HG03342 (cell line): ENCODE data around the gene GSTA1.
"Not testable (repeated sequence)": the region's sequence is repeated elsewhere in the genome, so short reads cannot be mapped to it uniquely, and the experiment has no call there.

Experiments used
- ATAC-seq: cut with Tn5 transposase; IDR thresholded peaks from one replicate; pipeline ENCODE4 v1.9.1; 2021; ENCODE audit warnings: mild to moderate bottlenecking, moderate library complexity; ENCODE audit not compliant: unreplicated experiment

The GSTA1 gene

DNA sequence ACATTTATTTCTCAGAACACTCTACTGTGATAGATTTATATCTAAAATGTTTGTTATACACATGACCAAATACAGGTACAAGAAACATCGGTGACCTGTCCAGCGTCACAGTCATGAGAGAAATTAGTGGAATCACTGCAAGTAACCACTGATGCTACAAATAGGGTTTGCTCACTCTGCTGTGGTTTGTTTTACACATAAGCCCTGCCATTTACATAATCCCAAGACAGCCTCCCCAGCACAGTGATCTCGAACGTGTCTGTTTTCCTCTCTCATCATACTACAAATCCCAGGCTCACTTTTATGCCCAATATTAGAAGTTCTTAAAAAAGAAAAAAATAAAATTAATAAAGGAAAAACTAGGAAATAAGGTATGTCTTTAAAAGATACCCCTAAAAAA is 6.2 kb upstream of the GSTA1 start:
- not testable (repeated sequence) for ATAC-seq

DNA sequence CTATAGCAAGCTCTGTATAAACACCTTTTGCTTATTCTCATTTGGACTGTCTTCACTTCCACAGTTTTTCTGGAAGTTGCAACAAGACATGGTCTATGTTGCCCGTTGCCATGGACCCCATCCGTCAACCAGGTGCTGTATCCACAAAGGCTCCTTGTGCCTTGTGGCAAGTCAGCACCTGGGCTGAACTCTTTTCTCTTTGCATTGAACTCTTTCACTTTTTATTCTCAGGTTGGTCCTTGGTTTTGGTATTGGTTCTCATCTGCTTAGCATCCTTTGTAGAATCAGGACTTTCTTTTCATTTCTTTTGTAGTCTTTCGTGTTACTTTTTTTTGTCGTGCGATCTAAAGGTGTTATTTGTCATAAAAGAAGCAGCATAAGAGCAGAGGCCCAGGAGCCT is 5.0 kb upstream of the GSTA1 start:
- ATAC-seq: no peak

DNA sequence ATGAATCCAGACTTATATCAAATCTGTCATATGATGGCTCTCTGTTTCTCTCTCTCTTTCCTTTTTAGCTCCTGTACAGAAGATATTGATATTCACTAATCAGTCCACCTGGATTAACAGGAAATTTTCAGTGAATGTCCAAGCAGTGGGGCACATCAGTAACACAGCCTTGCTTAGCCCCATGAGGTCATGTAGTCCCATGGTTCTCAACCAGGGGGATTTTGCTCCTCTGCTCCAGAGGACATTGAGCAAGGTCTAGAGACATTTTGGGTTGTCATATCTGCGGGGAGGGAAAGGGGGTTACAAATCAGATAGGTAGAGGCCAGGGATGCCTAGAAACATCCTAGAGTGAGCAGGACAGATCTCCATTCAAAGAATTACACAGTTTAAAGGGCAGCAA is 810 bp downstream of the GSTA1 start:
- no peak for ATAC-seq

DNA sequence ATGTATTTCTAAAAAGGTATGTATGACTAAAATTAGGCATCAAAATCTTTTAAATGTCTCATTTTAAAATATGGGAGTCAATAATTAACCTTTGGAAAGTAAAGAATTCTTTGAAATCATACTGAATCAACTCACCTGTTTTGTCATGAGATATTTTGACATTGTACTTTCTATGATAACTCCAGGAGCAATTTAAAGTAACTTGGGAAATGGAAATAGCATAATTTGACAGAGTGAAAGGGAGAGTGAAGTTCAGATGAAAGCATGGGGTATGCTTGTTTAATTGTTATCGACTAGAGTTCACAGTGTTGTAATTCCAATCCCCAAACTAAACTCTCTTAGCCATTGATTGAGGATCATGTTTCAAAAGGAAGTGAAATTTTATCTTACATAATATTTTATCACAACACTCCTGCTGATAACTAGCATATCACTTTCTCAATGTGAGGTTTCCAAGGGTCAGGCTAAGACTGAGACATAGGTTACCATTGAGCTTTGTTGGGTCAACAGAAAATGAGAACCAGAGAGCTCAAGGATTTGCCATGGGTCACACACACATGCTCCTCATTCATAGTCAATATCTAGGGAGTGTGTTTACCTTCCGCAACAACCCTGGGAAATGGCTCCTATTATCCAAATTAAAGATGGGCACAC is 2.3 kb downstream of the GSTA1 start:
- ATAC-seq: no peak

DNA sequence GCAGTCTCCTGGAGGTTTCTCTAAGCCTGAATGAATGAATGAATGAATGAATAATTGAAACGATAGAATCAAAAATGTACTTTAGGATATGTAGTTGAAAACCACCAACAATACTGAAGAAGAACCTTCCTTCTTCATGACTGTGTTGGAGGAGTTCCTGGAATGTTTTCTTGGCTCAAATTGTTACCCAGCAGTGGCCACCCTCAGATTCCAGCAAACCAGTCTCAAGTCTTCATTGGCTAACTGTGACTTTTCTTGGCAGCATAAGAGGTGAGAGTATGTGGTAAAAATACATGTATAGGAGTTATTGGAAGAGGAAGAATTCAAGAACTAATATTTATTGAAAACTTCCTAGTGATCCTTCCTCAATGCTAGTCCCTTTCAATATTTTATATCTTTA is 4.3 kb downstream of the GSTA1 start:
- ATAC-seq: not testable (repeated sequence)

DNA sequence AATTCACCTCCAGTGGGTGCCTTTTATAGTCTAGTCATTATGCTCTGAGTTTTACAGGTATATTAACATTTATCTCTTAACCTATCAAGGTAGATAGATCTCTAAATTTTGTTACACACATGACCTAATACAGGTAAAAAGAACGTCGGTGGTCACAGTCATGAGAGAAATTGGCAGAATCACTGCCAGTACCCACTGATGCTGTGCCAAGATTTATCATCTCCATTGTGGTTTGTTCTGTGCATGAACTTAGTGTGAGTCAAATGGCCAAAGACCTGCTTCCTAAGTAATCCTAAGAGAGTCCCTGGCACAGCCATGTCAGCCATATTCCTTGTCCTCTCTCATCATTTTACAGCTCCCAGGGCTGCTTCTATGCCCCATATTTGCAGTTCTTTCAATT is 9.2 kb downstream of the GSTA1 start:
- ATAC-seq: not testable (repeated sequence)

DNA sequence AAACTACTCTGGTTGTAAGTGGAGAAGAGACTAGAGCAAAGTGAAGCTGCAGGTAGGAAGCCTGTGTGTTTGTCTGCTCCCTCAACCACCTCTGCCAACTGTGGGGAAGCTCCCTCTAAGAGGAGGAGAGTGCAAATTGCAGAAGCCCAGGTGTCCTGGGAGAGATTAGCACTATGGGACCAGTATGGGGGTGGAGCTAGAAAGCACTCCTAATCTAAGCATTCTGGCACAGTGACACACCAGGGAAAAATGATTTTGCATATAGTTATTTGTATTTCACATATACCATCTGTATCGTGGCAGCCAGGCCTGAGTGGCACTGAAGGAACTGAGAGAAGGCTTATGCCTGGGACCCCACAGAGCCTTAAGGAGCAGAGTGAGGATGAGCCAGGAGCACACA is 12.8 kb downstream of the GSTA1 start:
- no peak for ATAC-seq

DNA sequence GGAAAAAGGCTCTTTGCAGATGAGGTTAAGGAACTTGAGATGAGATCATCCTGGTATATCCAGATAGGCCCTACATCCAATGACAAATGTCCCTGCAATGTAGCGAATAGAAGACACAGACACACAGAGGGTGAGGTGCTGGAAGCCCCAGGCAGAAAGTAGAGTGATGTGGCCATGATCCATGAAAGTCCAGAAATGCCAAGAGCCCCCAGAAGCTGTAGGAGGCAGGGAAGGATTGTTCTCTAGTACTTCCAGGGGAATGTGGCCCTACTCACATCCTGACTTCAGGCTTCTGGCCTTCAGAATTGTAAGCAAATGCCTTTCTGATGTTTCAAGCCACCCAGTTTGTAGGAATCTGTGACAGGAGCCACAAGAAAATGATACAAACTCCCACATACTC is 14.0 kb downstream of the GSTA1 start:
- not testable (repeated sequence) for ATAC-seq

DNA sequence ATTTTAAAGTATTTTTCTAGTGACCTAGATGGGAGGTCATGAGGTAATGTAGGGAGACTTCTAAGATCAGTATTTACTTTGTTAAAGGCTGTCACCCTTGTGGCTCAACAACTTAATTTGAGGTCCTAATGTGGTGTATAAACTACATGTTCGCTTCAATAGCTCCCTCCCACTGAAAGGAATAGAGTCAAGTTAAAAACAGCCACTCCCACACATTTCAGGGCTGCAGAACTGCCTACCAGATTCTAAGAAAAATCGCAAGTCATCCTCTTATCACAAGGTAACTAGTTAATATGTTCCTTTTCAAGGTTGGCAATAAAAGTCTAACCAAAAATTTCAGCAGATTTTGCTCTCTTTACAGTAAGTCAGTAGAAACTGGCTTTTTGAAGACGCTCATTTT is 15.1 kb downstream of the GSTA1 start:
- no peak for ATAC-seq

DNA sequence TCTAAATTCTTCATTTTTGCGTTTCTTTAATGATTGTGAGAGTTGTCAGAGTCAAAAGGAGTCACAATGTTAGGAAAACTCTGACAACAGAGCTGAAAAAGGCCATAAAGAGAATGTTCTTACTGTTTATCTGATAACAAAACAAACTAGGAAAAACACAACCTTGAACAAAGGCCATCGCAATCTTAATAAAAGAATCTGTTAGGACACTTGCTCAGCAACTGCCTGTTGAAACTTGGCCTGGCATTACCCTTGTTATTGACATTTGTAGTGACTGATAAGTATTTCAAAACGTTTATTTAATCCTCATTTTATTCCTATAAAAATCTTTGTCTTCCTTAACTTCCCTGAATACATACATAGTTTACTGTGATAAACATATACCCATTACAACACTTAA is 15.7 kb downstream of the GSTA1 start:
- no peak for ATAC-seq

DNA sequence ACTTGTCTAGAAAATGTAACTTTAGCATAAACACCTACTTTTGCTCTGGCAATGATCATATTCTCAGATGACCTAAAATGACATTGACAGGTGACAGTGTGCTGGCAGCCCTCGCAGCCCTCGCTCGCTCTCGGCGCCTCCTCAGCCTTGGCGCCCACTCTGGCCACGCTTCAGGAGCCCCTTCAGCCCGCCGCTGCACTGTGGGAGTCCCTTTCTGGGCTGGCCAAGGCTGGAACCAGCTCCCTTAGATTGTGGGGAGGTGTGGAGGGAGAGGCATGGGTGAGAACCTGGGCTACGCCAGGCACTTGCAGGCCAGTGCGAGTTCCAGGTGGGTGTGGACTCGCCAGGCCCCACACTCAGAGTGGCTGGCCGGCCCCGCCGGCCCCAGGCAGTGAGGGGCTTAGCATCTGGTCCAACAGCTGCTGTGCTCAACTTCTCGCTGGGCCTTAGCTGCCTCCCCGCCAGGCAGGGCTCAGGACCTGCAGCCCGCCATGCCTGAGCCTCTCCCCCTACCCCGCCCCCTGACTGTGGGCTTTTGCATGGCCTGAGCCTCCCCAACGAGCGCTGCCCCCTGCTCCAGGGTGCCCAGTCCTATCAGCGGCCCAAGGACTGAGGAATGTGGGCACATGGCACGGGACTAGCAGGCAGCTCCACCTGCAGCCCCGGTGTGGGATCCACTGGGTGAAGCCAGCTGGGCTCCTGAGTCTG is 17.2 kb downstream of the GSTA1 start:
- ATAC-seq: no peak

DNA sequence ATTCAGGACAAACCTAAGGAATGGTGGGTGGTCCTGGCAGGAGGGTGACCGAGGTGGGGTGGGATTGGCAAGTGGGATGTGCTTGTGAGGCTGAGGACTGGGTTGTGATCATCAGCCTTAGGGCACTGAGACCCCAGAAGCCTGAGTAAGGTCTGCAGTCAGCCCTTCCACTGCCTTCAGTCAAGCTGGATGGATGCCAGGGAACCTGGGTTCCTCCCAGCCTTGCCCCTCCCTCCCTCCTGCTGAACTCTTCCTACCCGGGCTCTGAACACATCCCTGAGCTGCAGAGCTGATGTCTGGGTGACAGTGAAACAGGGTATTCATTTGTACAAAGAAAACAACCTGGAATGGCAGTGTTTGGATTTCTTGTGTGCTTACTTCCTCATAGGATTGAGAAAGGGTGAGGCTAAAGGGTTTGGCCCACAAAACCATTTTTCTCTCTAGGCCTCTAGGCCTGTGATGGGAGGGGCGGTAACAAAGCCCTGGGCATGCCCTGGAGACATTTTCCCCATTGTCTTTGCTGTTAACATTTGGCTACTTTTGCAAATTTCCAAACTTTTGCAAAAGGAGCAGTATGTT is 20.8 kb downstream of the GSTA1 start:
- ATAC-seq: not testable (repeated sequence)

DNA sequence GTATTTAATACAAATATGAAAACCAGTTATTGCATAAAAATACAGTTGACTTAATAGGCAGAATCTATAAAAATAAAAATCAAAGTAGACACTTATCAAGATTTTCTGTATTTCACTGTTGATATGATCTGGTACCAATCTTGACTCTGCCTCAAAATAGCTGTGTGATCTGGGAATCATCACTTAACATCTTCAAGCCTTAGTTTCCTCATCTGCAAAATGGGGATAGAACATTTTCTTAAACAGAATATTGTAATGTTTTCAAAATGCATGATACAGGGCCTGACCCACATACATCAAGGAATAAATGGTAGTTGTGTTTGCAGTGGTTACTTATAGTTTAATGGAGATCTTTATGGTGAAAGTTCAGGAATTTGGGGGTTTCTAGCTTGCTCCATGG is 21.4 kb downstream of the GSTA1 start:
- not testable (repeated sequence) for ATAC-seq

DNA sequence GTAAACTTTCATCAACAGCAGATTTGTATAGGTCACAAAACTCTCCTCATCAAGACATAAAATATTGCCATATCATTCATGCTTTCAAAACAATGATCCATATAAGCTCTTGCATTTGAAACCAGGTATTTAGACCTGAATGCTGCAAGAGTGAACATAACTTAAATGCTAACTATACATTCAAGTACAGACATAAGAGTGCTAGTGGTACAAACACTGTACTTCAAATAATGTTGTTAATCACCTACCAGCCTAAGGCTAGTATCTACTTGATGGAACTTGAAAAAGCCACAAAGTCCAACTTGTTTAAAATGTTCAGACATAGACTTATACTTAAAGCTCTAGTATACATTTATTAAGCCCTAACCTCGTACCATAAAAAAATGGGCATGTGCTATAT is 24.4 kb downstream of the GSTA1 start:
- ATAC-seq: no peak

DNA sequence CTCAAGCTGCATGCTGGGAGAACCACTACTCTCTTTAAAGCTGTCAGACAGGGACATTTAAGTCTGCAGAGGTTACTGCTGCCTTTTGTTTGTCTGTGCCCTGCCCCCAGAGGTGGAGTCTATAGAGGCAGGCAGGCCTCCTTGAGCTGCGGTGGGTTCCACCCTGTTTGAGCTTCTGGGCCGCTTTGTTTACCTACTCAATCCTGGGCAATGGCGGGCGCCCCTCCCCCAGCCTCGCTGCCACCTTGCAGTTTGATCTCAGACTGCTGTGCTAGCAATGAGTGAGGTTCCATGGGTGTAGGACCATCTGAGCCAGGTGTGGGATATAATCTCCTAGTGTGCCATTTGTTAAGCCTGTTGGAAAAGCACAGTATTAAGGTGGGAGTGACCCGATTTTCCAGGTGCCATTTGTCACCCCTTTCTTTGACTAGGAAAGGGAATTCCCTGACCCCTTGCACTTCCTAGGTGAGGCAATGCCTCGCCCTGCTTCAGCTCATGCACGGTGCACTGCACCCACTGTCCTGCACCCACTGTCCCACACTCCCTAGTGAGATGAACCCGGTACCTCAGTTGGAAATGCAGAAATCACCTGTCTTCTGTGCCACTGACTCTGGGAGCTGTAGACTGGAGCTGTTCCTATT is 26.8 kb downstream of the GSTA1 start:
- ATAC-seq: not testable (repeated sequence)

DNA sequence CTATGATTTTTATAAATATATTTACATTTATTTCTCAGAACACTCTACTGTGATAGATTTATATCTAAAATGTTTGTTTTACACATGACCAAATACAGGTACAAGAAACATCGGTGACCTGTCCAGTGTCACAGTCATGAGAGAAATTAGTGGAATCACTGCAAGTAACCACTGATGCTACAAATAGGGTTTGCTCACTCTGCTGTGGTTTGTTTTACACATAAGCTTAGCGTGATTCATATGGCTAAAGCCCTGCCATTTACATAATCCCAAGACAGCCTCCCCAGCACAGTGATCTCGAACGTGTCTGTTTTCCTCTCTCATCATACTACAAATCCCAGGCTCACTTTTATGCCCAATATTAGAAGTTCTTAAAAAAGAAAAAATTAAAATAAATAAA is 34.2 kb downstream of the GSTA1 start:
- ATAC-seq: not testable (repeated sequence)

DNA sequence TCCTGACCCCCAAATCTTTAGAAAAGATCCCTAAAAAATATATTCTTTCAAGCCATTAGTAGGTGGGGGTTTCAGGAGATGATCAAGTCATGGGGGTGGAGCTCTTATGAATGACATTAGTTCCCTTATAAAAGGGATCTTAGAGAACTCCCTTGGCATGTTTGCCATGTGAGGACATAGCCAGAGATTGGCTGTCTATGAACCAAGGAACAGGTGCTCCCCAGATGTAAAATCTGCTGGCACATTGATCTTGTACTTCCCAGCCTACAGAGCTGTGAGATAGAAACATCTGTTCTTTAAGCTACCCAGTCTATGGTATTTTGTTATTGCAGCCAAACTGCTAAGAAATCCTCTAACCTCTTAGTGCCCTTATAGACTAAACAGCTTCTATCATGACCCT is 36.0 kb downstream of the GSTA1 start:
- not testable (repeated sequence) for ATAC-seq

DNA sequence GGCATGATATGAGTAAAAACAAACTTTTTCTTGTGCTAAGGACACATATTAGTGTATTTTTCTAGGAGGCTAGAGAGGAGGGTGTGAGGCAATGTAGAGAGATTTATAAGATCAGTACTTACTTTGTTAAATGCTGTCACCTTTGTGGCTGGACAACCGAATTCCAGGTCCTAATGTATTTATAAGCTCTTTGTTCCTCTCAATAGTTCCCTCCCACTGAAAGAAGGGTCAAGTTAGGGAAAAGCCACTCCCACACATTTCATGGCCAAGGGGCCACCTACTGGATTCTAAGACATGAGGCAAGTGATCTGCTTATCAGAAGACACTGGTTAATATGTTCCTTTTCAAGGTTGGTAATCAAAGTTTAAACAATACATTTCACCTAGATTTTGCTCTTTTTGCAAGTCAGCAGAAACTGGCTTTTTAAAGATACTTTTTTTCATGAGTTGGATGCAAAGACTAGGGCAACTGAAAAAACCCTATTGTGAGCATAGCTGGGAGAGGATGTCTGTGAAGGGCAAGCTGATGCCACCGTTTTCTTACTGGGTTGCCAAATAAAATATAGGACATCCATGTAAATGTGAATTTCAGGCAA is 40.2 kb downstream of the GSTA1 start, which contains the start of gene GSTA2:
TSS of gene GSTA2 (minus strand) at position 154 of the 595 bp plus-strand sequence. CDS start 5,528 bp downstream, outside the sequence.
- ATAC-seq: not testable (repeated sequence)

DNA sequence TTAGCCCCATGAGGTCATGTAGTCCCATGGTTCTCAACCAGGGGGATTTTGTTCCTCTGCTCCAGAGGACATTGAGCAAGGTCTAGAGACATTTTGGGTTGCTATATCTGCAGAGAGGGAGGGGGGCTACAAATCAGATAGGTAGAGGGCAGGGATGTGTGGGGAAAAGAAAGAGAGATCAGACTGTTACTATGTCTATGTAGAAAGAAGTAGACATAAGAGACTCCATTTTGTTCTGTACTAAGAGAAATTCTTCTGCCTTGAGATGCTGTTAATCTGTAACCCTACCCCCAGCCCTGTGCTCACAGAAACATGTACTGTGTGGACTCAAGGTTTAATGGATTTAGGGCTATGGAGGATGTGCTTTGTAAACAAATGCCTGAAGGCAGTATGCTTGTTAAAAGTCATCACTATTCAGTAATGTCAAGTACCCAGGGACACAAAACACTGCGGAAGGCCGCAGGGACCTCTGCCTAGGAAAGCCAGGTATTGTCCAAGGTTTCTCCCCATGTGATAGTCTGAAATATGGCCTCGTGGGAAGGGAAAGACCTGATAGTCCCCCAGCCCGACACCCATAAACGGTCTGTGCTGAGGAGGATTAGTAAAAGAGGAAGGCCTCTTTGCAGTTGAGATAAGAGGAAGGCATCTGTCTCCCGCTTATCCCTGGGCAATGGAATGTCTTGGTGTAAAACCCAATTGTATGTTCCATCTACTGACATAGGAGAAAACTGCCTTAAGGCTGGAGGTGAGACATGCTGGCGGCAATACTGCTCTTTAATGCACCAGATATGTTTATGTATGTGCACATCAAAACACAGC is 41.7 kb downstream of the GSTA1 start:
- ATAC-seq: not testable (repeated sequence)

DNA sequence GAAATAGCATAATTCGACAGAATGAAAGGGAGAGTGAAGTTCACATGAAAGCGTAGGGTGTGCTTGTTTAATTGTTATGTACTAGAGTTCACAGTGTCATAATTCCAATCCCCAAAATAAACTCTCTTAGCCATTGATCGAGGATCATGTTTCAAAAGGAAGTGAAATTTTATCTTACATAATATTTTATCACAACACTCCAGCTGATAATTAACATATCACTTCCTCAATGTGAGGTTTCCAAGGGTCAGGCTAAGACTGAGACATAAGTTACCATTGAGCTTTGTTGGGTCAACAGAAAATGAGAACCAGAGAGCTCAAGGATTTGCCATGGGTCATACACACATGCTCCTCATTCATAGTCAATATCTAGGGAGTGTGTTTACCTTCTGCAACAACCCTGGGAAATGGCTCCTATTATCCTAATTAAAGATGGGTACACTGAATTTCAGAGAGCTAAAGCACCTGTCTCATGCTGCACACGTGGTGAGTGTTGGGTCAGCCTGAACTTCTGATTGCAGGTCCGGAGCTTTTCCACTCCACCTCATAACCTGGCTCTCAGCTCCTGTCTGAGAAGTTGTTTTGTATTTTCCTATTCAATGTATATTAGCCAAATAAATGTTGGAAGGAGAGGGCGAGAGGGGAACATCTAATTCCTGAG is 43.4 kb downstream of the GSTA1 start:
- no peak for ATAC-seq
